ENCODE data around the gene SNRNP200.

- no peak for TF ChIP-seq CTCF (IDR thresholded peaks at IDR 0.05)
- TF ChIP-seq POLR2AphosphoS5 (IDR thresholded peaks at IDR 0.05): no peak
- TF ChIP-seq POLR2A (IDR thresholded peaks at IDR 0.05): no peak
Measured at GRCh38 chr2:96308248-96308647, 2.9 kb upstream of the SNRNP200 start.
